Fibroblast of villous mesenchyme (primary cell): ENCODE data around the gene TSHZ2. TPM values are rescaled to one million over a fixed set of nuclear protein-coding genes. Genes with fewer than 3 reads are reported as not detected.

Source experiments
- DNase-seq: peaks from one replicate; pipeline ENCODE4 v3.0.0-alpha.2; 2010; ENCODE audit warnings: low read depth
- H3K4me3 ChIP-seq: 2 replicates; pipeline ENCODE4 v1.5.1; 2011; ENCODE audit warnings: low read depth, mild to moderate bottlenecking, low read length
- CTCF ChIP-seq: IDR thresholded peaks from 2 replicates; pipeline ENCODE4 v1.5.1; 2012; ENCODE audit warnings: low read depth, mild to moderate bottlenecking, low read length; ENCODE audit not compliant: insufficient read depth
- total RNA-seq: library from RNA; depleted of rRNA; stranded (reverse); fragments of >200 nt; gene quantifications from 2 replicates; pipeline ENCODE4 v1.2.3, GENCODE V29; 2012

The TSHZ2 gene
- total RNA-seq, 1 donor = 2.6 TPM

DNA sequence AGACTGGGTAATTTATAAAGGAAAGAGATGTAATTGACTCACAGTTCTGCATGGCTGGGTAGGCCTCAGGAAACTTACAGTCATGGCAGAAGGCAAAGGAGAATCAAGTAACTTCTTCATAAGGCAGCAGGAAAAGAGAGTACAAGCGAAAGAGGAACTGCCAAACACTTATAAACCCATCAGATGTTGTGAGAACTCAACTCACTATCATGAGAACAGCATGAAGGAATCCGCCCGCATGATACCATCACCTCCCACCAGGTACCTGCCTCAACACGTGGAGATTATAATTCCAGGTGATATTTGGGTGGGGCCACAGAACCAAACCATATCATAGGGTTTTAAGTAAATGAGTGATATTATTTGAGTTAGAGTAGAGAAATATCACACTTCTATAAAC, 189.3 kb downstream of the TSHZ2 start:
- TF ChIP-seq CTCF = no peak
- H3K4me3 ChIP-seq = no peak overlapping the region
- DNase-seq = no peak

- H3K4me3 ChIP-seq = peak overlapping the region; percentile 3
- peak; percentile 67 for DNase-seq
- peak; percentile 33 for TF ChIP-seq CTCF
Observed at GRCh38 chr20:53162251-53162835, 190.2 kb downstream of the TSHZ2 start.

GRCh38 chr20:53163486-53163885, 191.3 kb downstream of the TSHZ2 start:
- no peak for DNase-seq
- H3K4me3 ChIP-seq = no peak overlapping the region

DNA sequence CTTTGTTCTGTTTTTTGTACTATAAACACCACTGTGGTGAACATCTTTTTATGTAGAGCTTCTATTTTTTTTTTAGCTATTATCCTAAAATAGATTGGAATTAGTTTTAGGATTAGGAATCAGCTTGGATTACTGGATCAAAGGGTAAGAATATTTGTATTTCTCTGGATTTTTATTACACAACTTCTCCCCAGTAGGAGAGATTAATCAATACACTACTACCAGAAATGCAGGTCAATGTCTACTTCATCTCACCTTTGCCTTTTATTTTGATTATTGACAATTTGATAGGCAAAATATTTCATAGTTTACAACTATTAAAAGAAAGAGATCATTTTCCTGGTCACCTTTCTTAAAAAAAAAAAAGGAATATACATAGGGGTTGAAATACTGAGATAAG, 191.9 kb downstream of the TSHZ2 start:
- no peak for TF ChIP-seq CTCF
- DNase-seq = no peak
- no peak overlapping the region for H3K4me3 ChIP-seq

More at GRCh38 chr20:53163486-53163885, 191.3 kb downstream of the TSHZ2 start:
- no peak for TF ChIP-seq CTCF

- TF ChIP-seq CTCF = no peak
- no peak overlapping the region for H3K4me3 ChIP-seq
- no peak for DNase-seq
Observed at GRCh38 chr20:53165452-53165851, 193.3 kb downstream of the TSHZ2 start.

DNA sequence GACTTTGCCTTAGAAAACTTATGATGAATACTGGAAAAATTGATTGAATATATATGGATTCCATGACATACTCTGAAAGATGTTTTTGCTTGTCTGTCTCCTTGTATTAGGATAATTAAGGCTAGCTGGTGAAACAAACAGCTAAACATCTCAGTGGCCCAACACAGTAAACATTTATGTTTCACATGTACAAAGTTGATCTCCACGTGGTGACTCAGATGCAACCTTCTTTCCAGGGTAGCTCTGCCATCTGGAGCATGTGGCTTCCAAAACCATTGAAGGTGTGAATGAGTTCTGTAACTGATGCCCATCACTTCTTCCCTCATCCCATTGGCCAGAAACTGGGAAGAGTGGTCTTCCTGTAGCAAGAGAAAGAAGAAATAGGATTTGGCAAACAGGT, 196.3 kb downstream of the TSHZ2 start:
- no peak for TF ChIP-seq CTCF
- H3K4me3 ChIP-seq = no peak overlapping the region
- no peak for DNase-seq

DNA sequence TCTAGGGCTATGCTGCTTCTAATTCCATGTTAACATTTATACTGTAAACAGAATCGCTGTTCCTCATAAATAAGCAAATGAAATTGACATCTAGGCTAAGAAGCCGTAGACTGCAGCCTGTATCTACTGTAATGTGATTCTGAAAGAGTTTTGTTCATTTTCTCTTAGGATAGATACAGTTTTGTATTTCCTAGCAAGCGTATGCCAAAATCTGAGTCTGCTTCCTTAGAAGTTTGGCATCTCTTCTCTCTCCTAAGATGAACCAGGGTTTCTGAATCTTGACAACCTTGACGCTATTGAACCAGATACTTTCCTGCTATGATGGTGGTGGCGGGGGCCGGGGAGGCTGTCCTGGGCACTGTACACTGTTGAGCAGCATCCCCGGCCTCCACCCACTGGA, 198.0 kb downstream of the TSHZ2 start:
- no peak overlapping the region for H3K4me3 ChIP-seq
- DNase-seq = no peak
- TF ChIP-seq CTCF = no peak
